ENCODE data around the gene MACF1.
"Not testable (repeated sequence)": the region's sequence is repeated elsewhere in the genome, so short reads cannot be mapped to it uniquely, and the experiment has no call there.

Gene MACF1

GRCh38 chr1:39473324-39473723 lies 268.8 kb downstream of the MACF1 start:
- no peak for DNase-seq

GRCh38 chr1:39474810-39475209 lies 270.3 kb downstream of the MACF1 start:
- no peak for DNase-seq

- DNase-seq: not testable (repeated sequence)
These were observed 271.1 kb downstream of the MACF1 start for GRCh38 chr1:39475551-39475950.

GRCh38 chr1:39478126-39478915 lies 273.8 kb downstream of the MACF1 start:
- no peak for DNase-seq

GRCh38 chr1:39481289-39481688 lies 276.8 kb downstream of the MACF1 start:
- DNase-seq: no peak

- DNase-seq: no peak
These were observed 278.8 kb downstream of the MACF1 start for GRCh38 chr1:39483276-39483675.

GRCh38 chr1:39484564-39484963 lies 280.1 kb downstream of the MACF1 start:
- no peak for DNase-seq

GRCh38 chr1:39485046-39485803 lies 280.7 kb downstream of the MACF1 start:
- no peak for DNase-seq

GRCh38 chr1:39488012-39488545 lies 283.6 kb downstream of the MACF1 start:
- DNase-seq: no peak

- no peak for DNase-seq
These were observed 284.5 kb downstream of the MACF1 start for GRCh38 chr1:39488793-39489566.

GRCh38 chr1:39489567-39490239 lies 285.2 kb downstream of the MACF1 start:
- no peak for DNase-seq

GRCh38 chr1:39490596-39491145 lies 286.2 kb downstream of the MACF1 start:
- DNase-seq: no peak

- no peak for DNase-seq
These were observed 286.8 kb downstream of the MACF1 start, which contains the start of gene BMP8A for GRCh38 chr1:39491146-39491921. Gene BMP8A (plus strand): TSS chr1:39491636. CDS start chr1:39491992, 356 bp downstream.

- DNase-seq: not testable (repeated sequence)
These were observed 287.9 kb downstream of the MACF1 start for GRCh38 chr1:39492118-39493042.

- not testable (repeated sequence) for DNase-seq
These were observed 288.7 kb downstream of the MACF1 start for GRCh38 chr1:39493043-39493810.

- no peak for DNase-seq
These were observed 290.3 kb downstream of the MACF1 start for GRCh38 chr1:39494671-39495410.

- DNase-seq: not testable (repeated sequence)
These were observed 292.0 kb downstream of the MACF1 start for GRCh38 chr1:39496520-39496919.

GRCh38 chr1:39497585-39497984 lies 293.1 kb downstream of the MACF1 start:
- DNase-seq: no peak
